GM21737 (cell line): ENCODE data around the gene RAET1G.
"Not testable (repeated sequence)": the region's sequence is repeated elsewhere in the genome, so short reads cannot be mapped to it uniquely, and the experiment has no call there.

Source experiments
- ATAC-seq: cut with Tn5 transposase; IDR thresholded peaks from one replicate; pipeline ENCODE4 v1.9.1; 2021; ENCODE audit warnings: mild to moderate bottlenecking, moderate library complexity; ENCODE audit not compliant: unreplicated experiment

Gene RAET1G, protein sequence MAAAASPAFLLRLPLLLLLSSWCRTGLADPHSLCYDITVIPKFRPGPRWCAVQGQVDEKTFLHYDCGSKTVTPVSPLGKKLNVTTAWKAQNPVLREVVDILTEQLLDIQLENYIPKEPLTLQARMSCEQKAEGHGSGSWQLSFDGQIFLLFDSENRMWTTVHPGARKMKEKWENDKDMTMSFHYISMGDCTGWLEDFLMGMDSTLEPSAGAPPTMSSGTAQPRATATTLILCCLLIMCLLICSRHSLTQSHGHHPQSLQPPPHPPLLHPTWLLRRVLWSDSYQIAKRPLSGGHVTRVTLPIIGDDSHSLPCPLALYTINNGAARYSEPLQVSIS

DNA sequence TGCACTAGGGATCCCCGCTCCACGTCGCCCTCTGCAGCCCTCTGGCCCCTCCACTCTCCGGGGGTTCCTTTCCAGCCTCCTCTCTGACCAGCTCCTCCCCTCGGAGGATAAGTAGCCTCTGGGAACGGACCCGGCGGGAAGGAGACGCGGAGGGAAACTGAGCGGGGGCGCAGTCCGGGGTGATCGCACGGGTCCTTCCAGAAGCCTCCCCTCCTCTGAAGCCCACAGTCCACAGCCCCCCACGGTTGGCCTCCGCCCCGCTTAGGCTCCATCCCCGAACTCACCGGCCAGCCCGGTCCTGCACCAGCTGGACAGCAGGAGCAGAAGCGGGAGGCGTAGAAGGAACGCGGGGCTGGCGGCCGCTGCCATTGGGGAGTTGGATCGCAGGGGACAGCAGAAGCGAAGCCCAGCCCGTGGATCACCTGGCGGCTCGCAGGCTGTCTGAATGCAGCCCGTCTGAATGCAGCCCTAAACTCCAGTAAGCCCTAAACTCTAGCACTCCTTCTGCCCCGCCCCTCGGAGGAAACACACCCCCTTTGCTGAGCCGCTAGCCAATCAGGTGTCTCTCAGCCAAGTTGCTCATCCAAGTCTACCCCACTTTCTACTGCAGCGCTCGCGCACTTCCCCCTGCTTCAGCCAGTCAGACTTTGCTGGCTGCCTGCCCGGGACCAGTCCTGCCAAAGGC lies at the start of gene RAET1G:
Gene RAET1G, minus strand, starts transcription at position 480 of the 685 bp plus-strand sequence. Its CDS starts 111 bp downstream, at position 369.
- ATAC-seq, result no peak

DNA sequence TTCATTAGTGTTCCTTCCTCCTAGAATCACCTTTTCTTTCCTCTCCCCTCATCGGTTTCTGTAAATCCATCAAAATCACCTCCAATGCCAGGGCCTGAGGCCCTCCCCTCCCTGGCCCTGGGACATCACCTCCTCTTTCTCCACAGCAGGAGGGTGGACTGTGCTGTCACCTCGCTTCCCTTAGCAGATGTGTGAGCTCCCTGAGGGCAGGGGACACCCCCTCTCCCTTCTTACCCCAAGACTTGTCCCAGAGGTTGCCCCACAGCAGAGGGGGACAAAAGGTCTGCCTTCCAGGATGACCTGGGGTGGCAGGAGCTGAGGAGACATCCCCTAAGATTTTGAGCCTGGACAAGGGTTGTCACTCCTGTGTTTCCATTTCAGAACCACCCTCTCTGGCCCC lies 46.7 kb upstream of the RAET1G start:
- no peak for ATAC-seq

DNA sequence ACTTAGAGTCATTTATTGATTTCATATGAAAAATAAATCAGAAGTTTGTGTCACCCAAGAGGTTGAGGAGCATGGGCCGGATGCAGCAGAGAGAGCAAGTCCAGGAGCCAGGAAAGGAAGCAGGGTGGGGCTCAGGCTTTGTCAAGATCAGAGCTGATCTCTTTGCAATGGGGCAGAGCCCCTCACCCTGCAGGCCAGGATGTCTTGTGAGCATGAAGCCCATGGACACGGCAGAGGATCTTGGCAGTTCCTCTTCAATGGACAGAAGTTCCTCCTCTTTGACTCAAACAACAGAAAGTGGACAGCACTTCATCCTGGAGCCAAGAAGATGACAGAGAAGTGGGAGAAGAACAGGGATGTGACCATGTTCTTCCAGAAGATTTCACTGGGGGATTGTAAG lies 46.0 kb upstream of the RAET1G start:
- not testable (repeated sequence) for ATAC-seq

DNA sequence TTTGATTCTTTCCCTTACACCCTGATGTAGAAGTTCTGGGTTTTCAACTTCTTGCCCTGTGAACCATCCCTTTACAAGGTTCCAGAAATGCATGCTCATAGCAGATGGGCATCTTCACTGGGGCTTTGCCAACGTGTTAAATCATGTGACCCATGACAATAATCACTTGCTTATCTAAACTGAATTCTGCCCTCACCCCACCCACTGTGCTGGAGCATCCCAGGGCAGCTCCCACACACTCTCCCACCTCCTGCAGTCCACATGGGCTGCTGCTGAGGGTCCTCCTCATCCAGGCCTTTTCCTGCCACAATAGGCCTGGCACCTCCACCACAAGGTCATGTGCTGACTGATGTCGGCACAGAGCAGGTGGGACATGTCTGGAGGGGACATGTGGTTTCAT lies 45.1 kb upstream of the RAET1G start:
- ATAC-seq, result not testable (repeated sequence)

DNA sequence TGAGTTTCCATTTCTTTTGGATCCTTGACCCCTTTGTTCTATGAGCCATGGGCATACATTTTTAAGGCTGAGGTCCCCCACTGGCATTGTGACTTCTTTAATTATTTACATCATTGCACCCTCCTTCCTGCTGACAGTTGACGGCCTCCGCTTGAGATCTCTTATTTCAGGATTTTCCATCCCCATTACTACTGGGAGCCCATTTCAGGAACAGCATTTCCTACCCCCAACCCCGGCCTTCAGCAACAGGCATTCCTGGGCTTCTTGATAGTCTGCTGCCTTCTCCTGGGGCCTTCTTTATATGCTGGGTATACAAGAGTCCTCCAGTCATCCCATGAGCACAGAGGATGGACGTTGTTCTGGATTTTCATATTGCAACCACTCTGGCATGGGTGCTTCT lies 44.7 kb upstream of the RAET1G start:
- ATAC-seq, result no peak

DNA sequence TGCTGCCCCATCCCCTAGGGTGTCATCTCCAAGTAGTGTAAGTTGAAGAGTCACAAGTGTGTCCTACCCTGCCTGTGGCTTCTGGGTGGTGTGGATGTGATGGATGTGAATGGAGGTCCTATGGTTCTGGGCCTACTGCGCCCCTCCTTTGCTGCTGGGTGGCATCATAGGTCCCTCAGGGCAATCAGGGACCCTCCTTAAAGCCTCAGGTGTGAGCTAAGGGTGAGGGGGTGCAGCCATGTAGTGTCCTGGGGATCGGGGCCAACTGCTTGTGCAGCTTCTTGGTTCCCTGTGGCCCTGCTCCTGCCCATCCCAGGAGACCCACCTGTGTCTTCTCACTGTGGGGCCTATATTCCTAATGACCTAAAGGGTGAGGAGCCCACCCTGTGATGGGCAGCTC lies 43.4 kb upstream of the RAET1G start:
- not testable (repeated sequence) for ATAC-seq

DNA sequence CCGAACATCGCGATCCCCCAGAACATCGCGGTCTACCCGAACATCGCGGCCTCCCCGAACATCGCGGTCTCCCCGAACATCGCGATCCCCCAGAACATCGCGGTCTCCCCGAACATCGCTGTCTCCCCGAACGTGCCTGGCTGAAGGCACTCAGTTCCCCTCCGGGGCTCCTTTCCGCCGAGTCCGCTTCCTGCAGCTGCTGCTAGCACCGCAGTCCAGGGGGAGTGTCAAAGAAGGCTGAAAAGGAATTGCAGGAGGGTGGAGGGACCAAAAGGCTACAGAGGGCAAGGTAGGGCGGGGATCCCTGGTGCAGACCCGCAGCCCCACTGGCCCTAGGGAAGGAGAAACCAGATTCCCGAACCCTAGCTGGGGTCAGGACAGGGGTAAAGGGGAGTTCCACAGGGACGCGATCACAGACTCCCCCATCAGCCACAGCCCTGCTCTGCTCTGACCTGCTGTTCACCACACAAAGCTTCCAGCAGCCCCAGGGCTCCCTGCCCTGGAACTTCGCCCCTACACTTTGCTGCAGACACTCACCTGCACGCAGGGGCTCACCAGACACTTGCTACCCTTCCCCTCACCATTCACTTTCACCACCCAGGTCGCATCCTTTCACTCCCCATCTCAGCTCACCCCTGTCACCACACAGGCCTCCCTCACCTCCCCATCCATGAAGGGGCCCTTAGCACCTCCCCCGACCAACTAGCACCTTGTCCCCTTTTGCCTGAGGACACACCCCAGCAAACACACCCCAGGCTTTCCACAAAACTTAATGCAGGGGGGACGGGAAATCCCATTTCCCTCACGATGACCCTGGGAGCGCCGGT lies 42.5 kb upstream of the RAET1G start:
- no peak for ATAC-seq

DNA sequence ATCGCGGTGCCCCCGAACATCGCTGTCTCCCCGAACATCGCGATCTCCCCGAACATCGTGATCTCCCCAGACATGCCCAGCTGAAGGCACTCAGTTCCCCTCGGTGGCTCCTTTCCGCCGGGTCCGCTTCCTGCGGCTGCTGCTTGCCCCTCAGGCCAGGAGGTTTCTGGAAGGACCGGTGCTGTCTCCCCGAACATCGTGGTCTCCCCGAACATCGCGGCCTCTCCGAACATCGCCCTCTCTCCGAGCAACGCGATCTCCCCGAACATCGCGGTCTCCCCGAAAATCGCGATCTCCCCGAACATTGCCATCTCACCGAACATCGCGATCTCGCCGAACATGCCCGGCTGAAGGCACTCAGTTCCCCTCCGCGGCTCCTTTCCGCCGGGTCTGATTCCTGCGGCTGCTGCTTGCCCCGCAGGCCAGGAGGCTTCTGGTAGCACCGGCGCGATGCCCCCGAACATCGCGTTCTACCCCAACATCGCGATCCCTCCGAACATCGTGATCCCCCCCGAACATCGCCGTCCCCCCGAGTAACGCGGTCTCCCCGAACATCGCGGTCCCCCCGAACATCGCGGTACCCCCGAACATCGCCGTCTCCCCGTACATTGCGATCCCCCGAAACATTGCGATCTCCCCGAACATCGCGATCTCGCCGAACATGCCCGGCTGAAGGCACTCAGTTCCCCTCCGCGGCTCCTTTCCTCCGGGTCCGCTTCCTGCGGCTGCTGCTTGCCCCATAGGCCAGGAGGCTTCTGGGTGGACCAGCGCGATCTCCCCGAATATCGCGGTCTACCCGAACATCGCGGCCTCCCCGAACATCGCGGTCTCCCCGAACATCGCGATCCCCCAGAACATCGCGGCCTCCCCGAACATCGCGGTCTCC lies 41.6 kb upstream of the RAET1G start:
- no peak for ATAC-seq

DNA sequence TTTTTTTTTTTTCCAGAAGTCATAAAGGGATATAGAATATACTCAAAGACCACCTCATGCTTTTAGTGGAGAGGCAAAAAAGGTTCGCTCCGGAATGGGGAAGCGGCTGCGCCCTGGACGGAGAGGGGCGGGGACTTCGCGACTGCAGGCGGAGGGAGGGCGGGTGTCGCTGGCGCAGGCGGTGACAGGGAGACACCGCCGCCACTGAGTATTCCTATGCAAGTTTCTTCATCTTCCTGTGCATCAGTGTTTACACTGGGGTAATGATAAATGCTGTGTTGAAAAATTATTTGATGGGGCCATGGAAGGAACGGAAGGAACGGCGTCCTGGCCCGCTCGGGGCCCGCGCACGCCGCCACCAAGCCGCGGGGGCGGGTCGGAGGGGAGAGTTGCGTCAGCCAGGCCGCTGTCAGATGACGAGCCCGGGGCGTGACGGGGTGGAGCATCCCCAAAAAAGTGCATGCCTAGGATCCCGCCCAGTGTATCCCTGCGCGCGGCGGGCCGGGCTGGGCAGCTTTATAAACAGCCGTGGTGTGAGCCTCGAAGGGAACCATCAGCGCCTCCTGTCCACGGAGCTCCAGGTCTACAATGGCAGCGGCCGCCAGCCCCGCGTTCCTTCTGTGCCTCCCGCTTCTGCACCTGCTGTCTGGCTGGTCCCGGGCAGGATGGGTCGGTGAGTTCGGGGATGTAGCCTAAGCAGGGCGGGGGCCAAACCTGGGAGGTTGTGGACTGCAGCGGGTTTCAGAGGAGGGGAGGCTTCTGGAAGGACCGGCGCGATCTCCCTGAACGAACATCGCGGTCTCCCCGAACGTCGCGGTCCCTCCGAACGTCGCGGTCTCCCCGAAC lies 40.8 kb upstream of the RAET1G start, which contains the start of gene ULBP1:
Gene ULBP1, plus strand, starts transcription at position 482 of the 846 bp plus-strand sequence. Its CDS starts 107 bp downstream, at position 589.
- ATAC-seq, result no peak

DNA sequence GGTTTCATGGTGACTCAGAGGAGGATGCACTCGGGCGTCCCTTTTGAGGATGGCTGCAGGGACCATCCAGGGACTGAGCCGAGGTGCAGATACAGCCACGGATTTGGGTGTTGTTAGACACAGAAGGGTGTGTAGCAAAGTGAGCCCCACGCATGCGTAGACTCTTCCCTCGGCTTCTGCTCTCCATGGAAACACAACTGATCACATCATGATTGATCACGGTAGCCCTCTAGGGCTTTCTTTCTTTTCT lies 40.2 kb upstream of the RAET1G start:
- no peak for ATAC-seq

DNA sequence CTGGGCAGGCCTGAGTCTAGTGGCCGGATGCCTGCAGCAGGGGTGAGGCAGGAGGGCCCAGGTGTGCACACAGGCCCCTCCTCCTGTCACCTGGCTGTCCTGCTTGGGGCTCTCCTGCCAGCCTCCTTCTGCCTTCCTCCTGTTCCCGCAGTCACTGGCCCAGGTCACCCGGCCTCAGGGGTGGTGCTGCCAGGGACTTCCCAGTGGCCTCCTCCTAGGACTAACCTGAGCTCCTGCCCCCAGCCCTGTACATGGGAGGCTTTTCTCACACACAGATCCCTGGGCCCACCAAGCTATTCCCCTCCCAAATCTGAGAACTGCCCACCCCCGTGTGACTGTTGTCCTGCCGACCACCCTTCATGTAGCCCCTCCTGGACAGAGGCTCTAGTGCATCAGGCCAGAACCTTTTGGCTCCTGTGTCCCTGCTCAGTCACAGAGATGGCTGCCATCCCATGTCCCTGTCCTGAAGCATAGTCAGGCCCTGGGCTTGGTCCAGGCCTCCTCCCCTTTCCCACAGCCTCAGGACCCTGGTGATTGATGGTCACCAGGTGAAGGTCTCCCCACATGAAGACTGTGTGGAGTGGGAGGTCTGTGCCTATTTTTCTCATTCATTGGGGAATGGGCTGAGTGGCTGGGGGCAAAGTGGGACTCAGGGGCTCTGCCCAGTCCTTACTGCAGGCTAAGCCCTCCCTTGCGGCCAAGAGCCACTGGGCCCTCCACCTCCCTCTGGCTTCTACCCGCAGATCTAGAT lies 39.7 kb upstream of the RAET1G start:
- ATAC-seq, result no peak

DNA sequence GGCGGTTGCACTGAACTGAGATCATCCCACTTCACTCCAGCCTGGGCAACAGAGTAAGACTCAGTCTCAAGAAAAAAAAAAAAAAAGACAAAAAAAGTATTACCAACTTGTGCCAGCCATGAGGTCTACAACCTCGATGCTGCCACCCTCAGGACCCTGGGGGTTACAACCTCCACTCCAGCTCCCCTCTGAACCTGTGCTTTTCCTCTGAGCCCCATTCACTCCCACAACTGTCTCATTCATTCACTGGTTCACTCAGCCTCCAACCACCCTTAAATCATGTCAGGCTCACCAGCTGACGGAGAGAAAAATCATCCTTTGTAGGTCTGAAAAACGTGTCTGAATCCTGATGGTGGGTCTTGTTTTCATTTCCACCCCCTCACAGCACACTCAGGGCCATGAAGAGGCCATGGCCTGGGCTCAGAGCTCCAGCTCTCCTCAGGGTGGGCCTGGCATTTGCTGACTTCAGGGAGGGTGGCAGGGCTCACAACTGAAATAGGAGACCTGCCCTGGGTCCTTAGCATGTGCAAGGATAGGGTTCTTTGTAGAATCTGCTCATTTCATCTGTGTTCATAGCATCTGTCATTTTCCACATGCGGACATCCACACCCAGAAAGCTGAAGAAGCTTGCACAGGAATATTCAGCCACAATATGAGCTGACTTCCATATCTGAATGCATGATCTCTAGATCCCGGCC lies 39.0 kb upstream of the RAET1G start:
- ATAC-seq, result no peak

DNA sequence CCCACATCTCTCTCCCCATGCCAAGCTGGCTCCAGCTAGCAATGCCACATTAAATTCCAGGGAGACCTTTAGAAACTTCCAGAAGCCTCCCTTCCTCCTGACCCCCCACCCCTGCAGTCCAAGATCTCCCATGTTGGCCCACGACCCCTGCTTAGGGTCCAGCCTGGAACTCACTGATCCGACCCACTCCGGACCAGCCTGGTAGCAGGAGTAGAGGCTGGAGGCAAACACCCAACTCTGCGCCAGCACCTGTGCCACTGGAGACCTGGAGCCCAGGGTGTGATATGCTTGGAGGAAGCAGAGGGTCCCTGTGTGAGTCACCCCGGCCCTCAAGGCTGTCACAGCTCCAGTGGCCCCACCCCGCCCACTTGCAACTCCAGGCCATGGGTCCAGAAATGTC lies 37.6 kb upstream of the RAET1G start:
- ATAC-seq, result no peak

DNA sequence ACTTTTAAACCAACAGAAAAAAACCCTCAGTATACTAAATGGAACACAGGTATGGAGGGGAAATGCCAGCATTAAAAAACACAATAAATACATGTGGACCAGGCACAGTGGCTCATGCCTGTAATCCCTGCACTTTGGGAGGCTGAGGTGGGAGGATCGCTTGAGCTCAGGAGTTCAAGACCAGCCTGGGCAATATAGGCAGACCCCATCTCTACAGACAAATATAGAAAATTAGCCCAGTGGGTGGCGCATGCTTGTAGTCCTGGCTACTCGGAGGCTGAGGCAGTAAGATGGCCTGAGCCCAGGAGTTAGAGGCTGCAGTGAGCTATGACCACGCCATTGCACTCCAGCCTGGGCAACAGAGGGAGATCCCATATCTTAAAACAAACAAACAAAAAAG lies 36.9 kb upstream of the RAET1G start:
- not testable (repeated sequence) for ATAC-seq

DNA sequence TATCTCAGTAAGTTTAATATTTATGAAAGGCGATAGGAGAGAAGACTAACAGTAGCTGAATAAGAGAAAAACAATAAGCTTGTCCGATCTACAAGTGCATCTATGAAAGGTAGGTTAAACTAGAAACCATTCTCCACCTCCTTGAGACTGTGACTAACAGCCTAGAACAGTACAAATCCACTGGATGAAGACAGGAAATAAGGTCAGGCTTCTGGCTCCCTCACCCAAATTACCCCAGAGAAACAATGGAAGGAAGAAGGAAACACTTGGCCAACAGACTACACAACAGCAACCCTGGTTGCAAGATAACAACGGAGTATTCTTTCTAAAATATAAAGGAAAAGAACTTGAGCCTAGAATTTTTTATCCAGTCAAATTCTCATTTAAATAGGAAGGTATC lies 35.2 kb upstream of the RAET1G start:
- ATAC-seq, result not testable (repeated sequence)

DNA sequence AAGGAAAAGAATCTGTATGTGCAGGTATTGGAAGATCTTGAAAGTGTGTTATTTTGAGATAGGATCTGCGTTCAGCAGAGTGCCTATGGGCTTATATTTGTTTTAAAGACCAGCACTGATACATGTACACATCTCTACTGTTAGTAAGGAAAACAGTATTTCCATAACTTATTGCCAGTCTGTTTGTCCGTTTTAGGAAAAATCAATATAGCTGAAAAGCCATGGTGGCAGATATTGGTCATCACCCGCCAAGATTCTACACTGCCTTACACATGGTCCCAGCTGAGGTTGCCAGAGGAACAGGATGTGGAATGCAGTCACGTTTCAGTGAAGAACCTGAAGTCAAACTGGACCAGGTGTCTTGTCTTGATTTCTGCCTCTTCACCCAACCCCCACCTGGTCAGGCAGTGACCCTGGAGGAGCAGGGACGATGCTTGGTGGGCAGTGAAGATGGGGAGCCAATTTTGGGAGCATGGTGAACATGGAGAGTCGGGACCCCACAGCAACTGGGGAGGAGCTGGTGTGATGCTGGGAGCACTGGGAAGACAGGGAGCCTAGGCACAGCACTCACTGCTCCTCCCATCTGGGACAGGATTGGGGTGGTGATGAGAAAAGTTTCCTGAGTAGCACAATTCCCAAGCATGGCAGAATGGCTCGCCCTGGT lies 32.9 kb upstream of the RAET1G start:
- ATAC-seq, result not testable (repeated sequence)

DNA sequence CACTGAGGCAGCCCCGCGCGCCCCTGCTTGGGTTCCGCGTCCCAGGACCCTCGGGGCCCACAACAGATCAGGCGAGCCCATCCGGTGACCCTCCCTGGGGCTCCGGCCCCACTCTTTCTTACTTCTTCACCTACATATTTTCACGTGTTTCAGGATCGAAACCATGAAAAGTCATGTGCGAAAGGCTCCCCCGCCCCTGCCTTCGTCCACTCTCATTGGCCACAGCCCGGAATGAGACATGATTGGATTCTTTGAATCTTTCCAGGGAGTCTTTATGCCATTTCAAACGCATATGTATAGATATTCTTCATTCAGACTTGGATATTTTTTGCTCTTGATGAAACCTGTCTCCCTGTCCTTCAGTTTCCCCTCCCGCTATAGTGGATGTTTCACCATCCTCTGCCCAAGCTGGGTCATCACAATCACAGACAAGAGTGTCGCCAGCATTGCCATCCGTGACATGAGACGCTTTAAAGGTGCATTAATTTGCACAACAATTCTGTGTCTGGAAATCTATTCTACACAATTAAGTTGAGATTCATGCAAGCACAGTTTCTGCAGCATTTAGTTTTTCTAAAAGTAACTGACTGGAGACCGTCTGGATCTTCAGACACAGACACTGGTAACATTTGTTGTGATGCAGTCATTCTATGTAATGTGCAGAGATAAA lies 32.2 kb upstream of the RAET1G start:
- ATAC-seq, result not testable (repeated sequence)
